SK-MEL-5 (cell line): ENCODE measurements around the gene DGKE. TPM values are rescaled to one million over a fixed set of nuclear protein-coding genes. Genes with fewer than 3 reads are reported as not detected.
A peak's percentile ranks its signal among the peaks of the same experiment; 100 is the strongest.

Experiments used
- DNase-seq: peaks from one replicate; pipeline ENCODE4 v3.0.0-alpha.2; 2016; ENCODE audit warnings: low read depth, low spot score
- in situ Hi-C: cut with HindIII; loops from 2 replicates; pipeline ENCODE4 v1.10.0; 2016; ENCODE audit warnings: low sequenced_read_pairs, high pct_unique_total_duplicates, low pct_unique_long_range_greater_than_20kb
- total RNA-seq: library from RNA; depleted of rRNA; stranded (reverse); fragments of >200 nt; shearing (Covaris generic); gene quantifications from 2 replicates; pipeline ENCODE4 v1.2.3, GENCODE V29; 2014

Gene DGKE
- total RNA-seq, 1 experiment from 2014 or later = 0.55 TPM

DNA sequence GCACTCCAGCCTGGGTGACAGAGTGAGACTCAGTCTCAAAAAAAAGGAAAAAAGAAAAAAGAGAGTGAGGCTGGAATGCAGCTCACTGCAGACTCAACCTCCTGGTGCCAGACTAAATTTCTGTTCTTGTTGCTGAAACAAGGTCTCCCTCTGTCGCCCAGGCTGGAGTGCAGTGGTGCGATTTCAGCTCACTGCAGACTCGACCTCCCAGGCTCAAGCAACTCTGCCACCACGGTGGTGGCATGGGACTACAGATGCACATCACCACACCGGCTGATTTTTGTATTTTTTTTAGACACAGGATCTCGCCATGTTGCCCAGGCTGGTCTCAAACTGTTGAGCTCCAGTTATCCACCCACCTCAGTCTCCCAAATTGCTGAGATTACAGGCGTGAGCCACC is 45.3 kb downstream of the DGKE start:
- no peak for DNase-seq
- in situ Hi-C loops = no loop called here

DNA sequence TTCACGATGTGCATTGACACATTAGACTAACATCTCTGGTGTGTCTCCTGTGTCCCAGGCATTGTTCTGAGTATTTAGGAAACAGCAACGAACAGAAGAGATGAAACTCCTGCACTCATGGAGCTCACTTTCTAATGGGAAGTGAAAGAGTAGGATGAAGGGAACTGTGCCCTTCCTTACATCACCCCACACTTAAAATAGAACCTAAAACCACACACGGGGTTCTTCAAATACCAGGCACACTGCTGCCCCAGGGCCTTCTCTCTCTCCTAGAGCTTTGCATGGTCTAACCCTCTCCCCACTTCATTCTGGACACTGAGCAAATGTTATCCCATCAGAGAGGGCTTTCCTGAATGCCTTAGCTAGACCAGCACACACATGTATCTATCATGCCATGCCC is 46.2 kb downstream of the DGKE start:
- in situ Hi-C loops = no loop called here
- no peak for DNase-seq

DNA sequence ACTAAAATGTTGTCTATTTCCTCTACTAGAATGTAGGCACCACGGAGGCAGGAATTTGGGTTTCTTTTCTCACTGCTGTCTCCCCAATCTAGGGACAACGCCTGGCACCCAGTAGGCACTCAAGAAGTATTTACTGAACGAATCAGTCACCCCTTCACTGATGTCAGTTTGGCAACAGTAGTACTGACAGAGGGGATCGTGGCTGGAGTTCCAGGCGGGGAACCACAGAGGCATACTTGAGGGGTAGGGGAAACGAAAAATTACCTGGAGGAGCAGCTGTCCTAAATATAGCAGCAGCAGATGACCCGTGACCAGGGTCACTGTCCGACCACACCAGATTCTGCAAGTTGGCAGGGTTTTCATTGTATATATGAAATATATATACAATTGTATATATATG is 46.6 kb downstream of the DGKE start:
- in situ Hi-C loops = no loop called here
- no peak for DNase-seq

- peak; percentile 40 for DNase-seq
- in situ Hi-C loops = no loop called here
Measured at GRCh38 chr17:56881685-56882295, 47.8 kb downstream of the DGKE start.

- no peak for DNase-seq
- in situ Hi-C loops = no loop called here
Measured at GRCh38 chr17:56883616-56884015, 49.7 kb downstream of the DGKE start.

DNA sequence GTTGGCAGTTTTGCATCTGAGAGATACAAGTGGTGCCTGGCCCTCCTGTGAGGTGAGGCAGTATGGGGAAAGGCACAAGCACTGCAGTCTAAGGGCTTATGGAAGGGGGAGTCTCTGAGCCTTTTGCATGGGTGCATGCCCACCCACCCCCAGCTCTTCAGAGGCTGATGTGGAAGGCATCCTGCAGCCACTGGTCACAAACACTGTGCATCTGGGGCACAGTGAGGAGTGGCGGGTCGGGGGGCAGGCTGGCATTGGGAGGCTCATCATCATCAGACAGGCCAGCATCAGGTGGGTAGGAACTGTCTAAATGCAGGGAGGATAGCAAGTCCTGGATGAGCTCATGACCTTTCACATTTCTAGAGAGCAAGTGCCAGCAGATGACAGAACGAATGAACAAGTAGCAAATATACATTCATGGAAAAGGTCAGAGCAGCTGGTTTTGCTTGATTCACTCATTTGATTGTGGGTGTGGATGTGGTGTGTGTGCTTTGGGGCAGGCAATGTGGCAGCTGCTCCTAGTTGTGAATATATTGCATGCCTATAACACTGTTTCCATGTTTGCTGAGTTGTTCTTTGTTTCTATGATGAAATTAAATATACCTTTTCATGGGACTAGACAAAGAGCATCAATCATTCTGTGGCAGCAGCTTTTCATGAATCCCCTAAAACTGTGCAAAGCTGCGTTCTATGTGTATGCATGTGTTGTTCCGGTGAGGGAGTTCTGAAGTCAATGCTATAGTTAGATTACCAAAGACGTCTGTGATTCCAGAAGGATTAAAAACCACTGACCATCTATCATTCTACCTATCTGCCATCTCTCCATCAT is 50.7 kb downstream of the DGKE start:
- no peak for DNase-seq
- in situ Hi-C loops = no loop called here

- in situ Hi-C loops = no loop called here
- no peak for DNase-seq
Measured at GRCh38 chr17:56885312-56885657, 51.3 kb downstream of the DGKE start.

DNA sequence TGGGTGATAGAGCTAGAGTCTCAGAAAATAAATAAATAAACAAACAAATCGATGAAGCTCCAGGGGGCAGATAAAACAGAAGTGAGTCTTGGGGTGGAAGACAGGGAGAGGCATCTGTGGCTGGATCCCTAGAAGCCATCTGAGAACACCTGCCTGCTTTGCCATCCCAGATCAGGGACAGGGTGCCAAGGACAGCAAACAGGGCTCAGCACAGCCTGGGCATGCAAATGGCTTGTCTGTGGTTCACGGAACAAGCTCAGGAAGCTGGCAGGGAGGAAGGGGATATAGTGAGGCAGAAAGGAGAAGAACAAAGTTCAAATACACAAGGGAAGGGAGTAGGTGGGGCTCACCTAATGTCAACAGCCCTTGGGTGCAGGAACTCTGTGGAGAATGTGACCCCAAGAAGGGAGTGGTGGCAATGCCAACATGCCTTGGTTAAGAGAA is 52.4 kb downstream of the DGKE start:
- no peak for DNase-seq
- in situ Hi-C loops = no loop called here

GRCh38 chr17:56887105-56887504 is 53.2 kb downstream of the DGKE start:
- DNase-seq = no peak
- in situ Hi-C loops = no loop called here

- peak; percentile 17 for DNase-seq
Measured at GRCh38 chr17:56887552-56888467, 53.9 kb downstream of the DGKE start.

DNA sequence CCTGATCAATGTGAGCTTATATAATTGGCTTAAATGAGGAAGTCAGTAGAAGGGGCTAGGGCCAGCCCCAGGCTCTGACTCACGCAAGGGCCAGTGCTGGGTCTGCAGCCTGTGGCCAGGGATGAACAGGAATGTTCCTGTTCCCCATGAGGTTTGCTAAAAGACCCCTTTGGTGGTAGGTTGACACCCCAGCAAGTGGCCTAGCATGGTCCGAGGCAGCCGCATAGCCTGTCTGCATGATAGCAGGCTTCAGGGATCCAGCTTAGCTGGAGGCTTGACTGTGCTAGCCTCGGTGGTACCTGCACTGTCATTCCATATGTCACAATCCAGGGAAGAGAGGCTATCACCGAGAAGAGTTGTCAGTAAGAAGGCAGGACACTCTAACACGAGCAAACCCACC is 56.4 kb downstream of the DGKE start:
- in situ Hi-C loops = no loop called here
- no peak for DNase-seq

More at GRCh38 chr17:56887552-56888467, 53.9 kb downstream of the DGKE start:
- in situ Hi-C loops = no loop called here

- DNase-seq = no peak
- in situ Hi-C loops = no loop called here
Measured at GRCh38 chr17:56890906-56891674, 57.1 kb downstream of the DGKE start.

GRCh38 chr17:56891751-56892150 is 57.8 kb downstream of the DGKE start:
- in situ Hi-C loops = no loop called here
- peak; percentile 41 for DNase-seq

DNA sequence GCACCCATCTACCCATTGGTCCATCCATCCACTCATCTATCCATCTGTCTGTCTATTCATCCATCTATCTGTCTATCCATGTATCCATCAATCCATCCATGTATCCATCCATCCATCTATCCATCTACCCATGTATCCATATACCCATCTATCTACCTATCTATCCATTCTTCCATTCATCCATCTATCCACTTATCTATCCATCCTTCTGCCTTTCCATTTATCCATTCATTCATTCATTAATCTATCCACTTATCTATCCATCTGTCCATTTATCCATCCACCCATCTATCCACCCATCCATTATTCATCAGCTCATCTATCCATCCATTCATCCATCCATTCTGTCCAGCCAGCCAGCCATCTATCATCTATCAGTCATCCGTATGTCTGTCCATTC is 58.4 kb downstream of the DGKE start:
- in situ Hi-C loops = no loop called here
- no peak for DNase-seq

DNA sequence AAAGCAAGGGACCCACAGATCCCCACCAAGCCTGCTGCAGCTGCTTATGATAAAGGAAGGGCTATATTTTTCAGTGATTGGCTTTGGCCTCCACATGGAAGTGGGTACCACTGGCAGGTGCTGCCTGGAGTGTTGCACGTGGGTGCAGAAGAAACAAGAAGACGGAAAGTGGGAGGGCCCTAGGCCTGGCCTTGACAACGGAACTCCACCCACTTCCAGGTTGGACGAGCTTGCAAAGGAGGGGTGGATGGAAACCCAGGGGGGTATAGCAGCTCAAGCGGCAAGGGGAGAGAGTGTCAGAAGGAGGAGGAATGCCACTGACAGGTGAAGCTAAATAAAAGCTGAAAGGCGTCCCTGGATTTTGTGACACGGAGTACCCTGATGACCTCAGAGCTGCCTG is 59.6 kb downstream of the DGKE start:
- in situ Hi-C loops = no loop called here
- DNase-seq = no peak

DNA sequence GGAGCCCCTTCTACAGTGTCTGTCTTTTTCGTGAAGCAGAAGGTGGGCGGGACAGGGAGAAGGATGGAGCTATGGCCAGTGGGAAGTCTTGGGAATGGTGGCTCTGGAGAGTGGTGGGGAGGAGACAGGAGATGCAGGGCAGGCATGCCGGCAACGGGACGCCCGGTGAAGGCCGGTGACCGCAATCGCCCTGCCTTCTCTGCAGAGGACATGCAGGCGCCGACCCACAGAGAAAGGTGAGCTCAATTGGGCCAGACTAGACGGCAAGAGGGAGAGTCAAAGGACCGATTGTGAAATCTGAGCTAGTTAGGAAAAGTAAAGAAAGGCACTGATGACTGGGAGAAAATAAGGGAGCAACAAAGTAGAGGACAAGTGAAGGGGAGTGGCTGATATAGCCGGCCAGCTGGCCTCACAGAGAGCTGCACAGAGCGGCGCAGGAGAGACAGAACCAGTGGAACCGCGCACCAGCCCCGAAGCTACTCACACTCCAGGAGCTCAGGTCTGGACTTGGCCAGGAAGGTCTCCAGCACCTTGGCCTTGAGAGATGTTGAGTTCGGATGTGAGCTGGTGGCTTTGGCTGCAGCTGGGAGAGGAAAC is 61.0 kb downstream of the DGKE start:
- DNase-seq = no peak
- in situ Hi-C loops = no loop called here

- in situ Hi-C loops = no loop called here
- no peak for DNase-seq
Measured at GRCh38 chr17:56896217-56896967, 62.4 kb downstream of the DGKE start.
